Subcutaneous abdominal adipose tissue (tissue), 5 donors: ENCODE data around the gene EEF1A1.
"Not testable (repeated sequence)": the region's sequence is repeated elsewhere in the genome, so short reads cannot be mapped to it uniquely, and the experiment has no call there.

Experiments
- H3K27ac ChIP-seq: one replicate; pipeline ENCODE4 v1.7.0; 2013; ENCODE audit warnings: low read depth, mild to moderate bottlenecking, inconsistent platforms, low read length, moderate library complexity
- H3K27me3 ChIP-seq, 5 donors: one replicate each; pipeline ENCODE4 v1.7.0; 2013; ENCODE audit warnings: low read length in 5 of 5, inconsistent platforms in 1 of 5; ENCODE audit not compliant: control insufficient read depth in 5 of 5, insufficient read depth in 4 of 5
- H3K36me3 ChIP-seq, 5 donors: one replicate each; pipeline ENCODE4 v1.7.0; 2013; ENCODE audit warnings: low read length in 5 of 5; ENCODE audit not compliant: control insufficient read depth in 5 of 5, insufficient read depth in 5 of 5
- H3K4me1 ChIP-seq, 5 donors: one replicate each; pipeline ENCODE4 v1.7.0; 2013; ENCODE audit warnings: low read length in 5 of 5, mild to moderate bottlenecking in 3 of 5, moderate library complexity in 1 of 5; ENCODE audit not compliant: control insufficient read depth in 5 of 5, insufficient read depth in 5 of 5
- H3K4me3 ChIP-seq, 5 donors: one replicate each; pipeline ENCODE4 v1.7.0; 2013; ENCODE audit warnings: low read length in 5 of 5, low read depth in 1 of 5
- H3K9ac ChIP-seq, 5 donors: one replicate each; pipeline ENCODE4 v1.7.0; 2013; ENCODE audit warnings: low read length in 5 of 5, mild to moderate bottlenecking in 4 of 5, moderate library complexity in 3 of 5
- H3K9me3 ChIP-seq, 5 donors: one replicate each; pipeline ENCODE4 v1.7.0; 2013; ENCODE audit warnings: low read length in 5 of 5; ENCODE audit not compliant: control insufficient read depth in 5 of 5
- donor health status: healthy.
- donor health status: healthy.
- donor health status: healthy.
- donor health status: healthy.
- donor health status: healthy.

Gene EEF1A1

GRCh38 chr6:73506246-73506645 lies 14.6 kb downstream of the EEF1A1 start:
- no peak overlapping the region for H3K4me3 ChIP-seq
- no peak overlapping the region for H3K27ac ChIP-seq
- peaks cover 2 to 27% (median 15%) of the 10 kb centered on the region in 5 donors for H3K36me3 ChIP-seq
- H3K27me3 ChIP-seq: no peaks in the 10 kb centered on the region
- H3K9me3 ChIP-seq: peaks cover 0 to 2% (median 0%) of the 10 kb centered on the region in 5 donors
- H3K9ac ChIP-seq: no peak overlapping the region
- H3K4me1 ChIP-seq: peaks cover 0 to 3% (median 0%) of the 10 kb centered on the region in 5 donors

- not testable (repeated sequence) for H3K27me3 ChIP-seq, H3K27ac ChIP-seq, H3K9ac ChIP-seq, H3K4me1 ChIP-seq, H3K9me3 ChIP-seq, H3K4me3 ChIP-seq
- peaks cover 8 to 32% (median 17%) of the 10 kb centered on the region in 5 donors for H3K36me3 ChIP-seq
These were observed 15.1 kb downstream of the EEF1A1 start for GRCh38 chr6:73505705-73506104.

- Histone ChIP-seq H3K36me3 (peaks cover 11 to 37% (median 22%) of the 10 kb centered on the region in 5 donors), H3K4me3 (no peak overlapping the region), H3K27ac (no peak overlapping the region), H3K9me3 (peaks cover 0 to 2% (median 0%) of the 10 kb centered on the region in 5 donors), H3K27me3 (no peaks in the 10 kb centered on the region), H3K9ac (no peak overlapping the region), H3K4me1 (peaks cover 0 to 3% (median 0%) of the 10 kb centered on the region in 5 donors)
These were observed 15.7 kb downstream of the EEF1A1 start for GRCh38 chr6:73505142-73505541.

GRCh38 chr6:73504160-73504559 lies 16.7 kb downstream of the EEF1A1 start:
- H3K36me3 ChIP-seq: peaks cover 13 to 45% (median 31%) of the 10 kb centered on the region in 5 donors
- H3K9ac ChIP-seq: no peak overlapping the region
- H3K4me1 ChIP-seq: peaks cover 0 to 3% (median 0%) of the 10 kb centered on the region in 5 donors
- H3K27me3 ChIP-seq: no peaks in the 10 kb centered on the region
- H3K27ac ChIP-seq: no peak overlapping the region
- peaks cover 0 to 2% (median 0%) of the 10 kb centered on the region in 5 donors for H3K9me3 ChIP-seq
- H3K4me3 ChIP-seq: no peak overlapping the region

- Histone ChIP-seq H3K9ac (no peak overlapping the region), H3K4me1 (no peaks in the 10 kb centered on the region), H3K27ac (no peak overlapping the region), H3K27me3 (no peaks in the 10 kb centered on the region), H3K36me3 (peaks cover 15 to 53% (median 37%) of the 10 kb centered on the region in 5 donors), H3K9me3 (peaks cover 0 to 2% (median 0%) of the 10 kb centered on the region in 5 donors), H3K4me3 (no peak overlapping the region)
These were observed 17.6 kb downstream of the EEF1A1 start for GRCh38 chr6:73503027-73503772.

GRCh38 chr6:73497915-73498314 lies 22.9 kb downstream of the EEF1A1 start:
- no peaks in the 10 kb centered on the region for H3K27me3 ChIP-seq
- H3K9ac ChIP-seq: no peak overlapping the region
- H3K4me1 ChIP-seq: no peaks in the 10 kb centered on the region
- H3K9me3 ChIP-seq: no peaks in the 10 kb centered on the region
- no peak overlapping the region for H3K4me3 ChIP-seq
- no peak overlapping the region for H3K27ac ChIP-seq
- H3K36me3 ChIP-seq: peaks cover 34 to 71% (median 51%) of the 10 kb centered on the region in 5 donors

GRCh38 chr6:73491377-73491776 lies 29.5 kb downstream of the EEF1A1 start:
- Histone ChIP-seq H3K4me1 (no peaks in the 10 kb centered on the region), H3K9ac (no peak overlapping the region), H3K27me3 (no peaks in the 10 kb centered on the region), H3K9me3 (no peaks in the 10 kb centered on the region), H3K4me3 (no peak overlapping the region), H3K27ac (no peak overlapping the region), H3K36me3 (peaks cover 23 to 71% (median 50%) of the 10 kb centered on the region in 5 donors)

GRCh38 chr6:73487473-73487872 lies 33.4 kb downstream of the EEF1A1 start:
- H3K27ac ChIP-seq: no peak overlapping the region
- no peak overlapping the region for H3K9ac ChIP-seq
- peaks cover 20 to 72% (median 59%) of the 10 kb centered on the region in 5 donors for H3K36me3 ChIP-seq

GRCh38 chr6:73484438-73484837 lies 36.4 kb downstream of the EEF1A1 start:
- Histone ChIP-seq H3K9me3 (no peaks in the 10 kb centered on the region), H3K4me1 (no peaks in the 10 kb centered on the region), H3K9ac (no peak overlapping the region), H3K27me3 (no peaks in the 10 kb centered on the region), H3K36me3 (peaks cover 24 to 86% (median 80%) of the 10 kb centered on the region in 5 donors), H3K4me3 (no peak overlapping the region), H3K27ac (no peak overlapping the region)

More at GRCh38 chr6:73487473-73487872, 33.4 kb downstream of the EEF1A1 start:
- Histone ChIP-seq H3K27me3 (no peaks in the 10 kb centered on the region), H3K4me1 (no peaks in the 10 kb centered on the region), H3K9me3 (no peaks in the 10 kb centered on the region), H3K4me3 (no peak overlapping the region)

GRCh38 chr6:73481969-73482368 lies 38.9 kb downstream of the EEF1A1 start:
- Histone ChIP-seq H3K9me3 (no peaks in the 10 kb centered on the region), H3K36me3 (peaks cover 24 to 86% (median 69%) of the 10 kb centered on the region in 5 donors), H3K27me3 (no peaks in the 10 kb centered on the region), H3K4me1 (no peaks in the 10 kb centered on the region), H3K27ac (no peak overlapping the region), H3K9ac (no peak overlapping the region), H3K4me3 (no peak overlapping the region)
